Measurements from ENCODE around the gene STPG3.
A peak's percentile ranks its signal among the peaks of the same experiment; 100 is the strongest.

STPG3 gene

GRCh38 chr9:137251194-137251461, at the start of gene STPG3:
TSS of gene STPG3 (plus strand) at chr9:137251286. CDS start at chr9:137251287, 1 bp downstream.
- H3K9me3 Mint-ChIP-seq = no peaks in the 10 kb centered on the region
- peaks cover 4% of the 10 kb centered on the region for H3K4me1 Mint-ChIP-seq (ENCODE audit: low read depth)
- H3K36me3 Mint-ChIP-seq (ENCODE audit: low read depth) = no peaks in the 10 kb centered on the region
- no peaks in the 10 kb centered on the region for H3K27me3 Mint-ChIP-seq (ENCODE audit: low read depth)
- H3K4me3 Mint-ChIP-seq = no peak within 1 kb of the TSS
- no peak for DNase-seq (ENCODE audit: low spot score)
- no peak within 1 kb of the TSS for H3K27ac Mint-ChIP-seq

GRCh38 chr9:137202966-137203365, 48.1 kb upstream of the STPG3 start:
- H3K9me3 Mint-ChIP-seq = no peaks in the 10 kb centered on the region
- H3K27me3 Mint-ChIP-seq (ENCODE audit: low read depth) = no peaks in the 10 kb centered on the region
- H3K36me3 Mint-ChIP-seq (ENCODE audit: low read depth) = peaks cover 9% of the 10 kb centered on the region
- H3K4me3 Mint-ChIP-seq = no peak overlapping the region
- peaks cover 31% of the 10 kb centered on the region for H3K4me1 Mint-ChIP-seq (ENCODE audit: low read depth)
- no peak for DNase-seq (ENCODE audit: low spot score)
- no peak overlapping the region for H3K27ac Mint-ChIP-seq

GRCh38 chr9:137204731-137205125, 46.4 kb upstream of the STPG3 start:
- Mint-ChIP-seq H3K4me3 (peak overlapping the region; percentile 95), H3K27ac (peak overlapping the region; percentile 93), H3K4me1 (ENCODE audit: low read depth) (peaks cover 29% of the 10 kb centered on the region), H3K9me3 (no peaks in the 10 kb centered on the region), H3K27me3 (ENCODE audit: low read depth) (no peaks in the 10 kb centered on the region), H3K36me3 (ENCODE audit: low read depth) (peaks cover 12% of the 10 kb centered on the region)
- no peak for DNase-seq (ENCODE audit: low spot score)

GRCh38 chr9:137205126-137206069, 45.7 kb upstream of the STPG3 start, which contains the start of the genes NDOR1 and TMEM203:
TSS of gene NDOR1 (plus strand) at chr9:137205700. CDS start at chr9:137205778, 78 bp downstream.
TSS of gene TMEM203 (minus strand) at chr9:137205648. CDS start at chr9:137205414, 234 bp downstream.
- H3K27ac Mint-ChIP-seq = peak within 1 kb of the TSS; percentile 93
- H3K4me1 Mint-ChIP-seq (ENCODE audit: low read depth) = peaks cover 29% of the 10 kb centered on the region
- H3K4me3 Mint-ChIP-seq = peak within 1 kb of the TSS; percentile 95
- no peaks in the 10 kb centered on the region for H3K9me3 Mint-ChIP-seq
- no peaks in the 10 kb centered on the region for H3K27me3 Mint-ChIP-seq (ENCODE audit: low read depth)
- DNase-seq (ENCODE audit: low spot score) = peak; percentile 94
- H3K36me3 Mint-ChIP-seq (ENCODE audit: low read depth) = peaks cover 14% of the 10 kb centered on the region

- Mint-ChIP-seq H3K36me3 (ENCODE audit: low read depth) (peaks cover 14% of the 10 kb centered on the region), H3K27me3 (ENCODE audit: low read depth) (no peaks in the 10 kb centered on the region), H3K9me3 (no peaks in the 10 kb centered on the region), H3K4me1 (ENCODE audit: low read depth) (peaks cover 25% of the 10 kb centered on the region), H3K27ac (peak overlapping the region; percentile 92), H3K4me3 (peak overlapping the region; percentile 95)
- DNase-seq (ENCODE audit: low spot score) = no peak
These were observed 44.5 kb upstream of the STPG3 start for GRCh38 chr9:137206602-137207001.

- Mint-ChIP-seq H3K27ac (no peak overlapping the region), H3K4me3 (no peak overlapping the region), H3K4me1 (ENCODE audit: low read depth) (peaks cover 9% of the 10 kb centered on the region), H3K27me3 (ENCODE audit: low read depth) (no peaks in the 10 kb centered on the region), H3K9me3 (no peaks in the 10 kb centered on the region), H3K36me3 (ENCODE audit: low read depth) (peaks cover 15% of the 10 kb centered on the region)
- no peak for DNase-seq (ENCODE audit: low spot score)
These were observed 39.6 kb upstream of the STPG3 start for GRCh38 chr9:137211532-137211931.

- no peaks in the 10 kb centered on the region for H3K9me3 Mint-ChIP-seq
- H3K27me3 Mint-ChIP-seq (ENCODE audit: low read depth) = no peaks in the 10 kb centered on the region
- DNase-seq (ENCODE audit: low spot score) = no peak
- peaks cover 10% of the 10 kb centered on the region for H3K36me3 Mint-ChIP-seq (ENCODE audit: low read depth)
- no peak overlapping the region for H3K4me3 Mint-ChIP-seq
- H3K27ac Mint-ChIP-seq = no peak overlapping the region
- H3K4me1 Mint-ChIP-seq (ENCODE audit: low read depth) = peaks cover 1% of the 10 kb centered on the region
These were observed 38.6 kb upstream of the STPG3 start for GRCh38 chr9:137212520-137212919.

GRCh38 chr9:137213160-137214060, 37.7 kb upstream of the STPG3 start:
- Mint-ChIP-seq H3K9me3 (no peaks in the 10 kb centered on the region), H3K4me1 (ENCODE audit: low read depth) (no peaks in the 10 kb centered on the region), H3K4me3 (no peak overlapping the region), H3K27ac (no peak overlapping the region), H3K27me3 (ENCODE audit: low read depth) (no peaks in the 10 kb centered on the region), H3K36me3 (ENCODE audit: low read depth) (peaks cover 9% of the 10 kb centered on the region)
- DNase-seq (ENCODE audit: low spot score) = no peak

GRCh38 chr9:137214620-137215019, 36.5 kb upstream of the STPG3 start:
- Mint-ChIP-seq H3K27ac (no peak overlapping the region), H3K9me3 (no peaks in the 10 kb centered on the region), H3K36me3 (ENCODE audit: low read depth) (peaks cover 6% of the 10 kb centered on the region), H3K27me3 (ENCODE audit: low read depth) (no peaks in the 10 kb centered on the region), H3K4me1 (ENCODE audit: low read depth) (no peaks in the 10 kb centered on the region), H3K4me3 (no peak overlapping the region)
- no peak for DNase-seq (ENCODE audit: low spot score)

- Mint-ChIP-seq H3K27me3 (ENCODE audit: low read depth) (no peaks in the 10 kb centered on the region), H3K27ac (no peak overlapping the region), H3K4me3 (no peak overlapping the region), H3K36me3 (ENCODE audit: low read depth) (peaks cover 4% of the 10 kb centered on the region), H3K4me1 (ENCODE audit: low read depth) (no peaks in the 10 kb centered on the region), H3K9me3 (no peaks in the 10 kb centered on the region)
- no peak for DNase-seq (ENCODE audit: low spot score)
These were observed 35.7 kb upstream of the STPG3 start for GRCh38 chr9:137215196-137215986.

- Mint-ChIP-seq H3K36me3 (ENCODE audit: low read depth) (peaks cover 4% of the 10 kb centered on the region), H3K4me1 (ENCODE audit: low read depth) (no peaks in the 10 kb centered on the region), H3K27ac (no peak overlapping the region), H3K9me3 (no peaks in the 10 kb centered on the region), H3K27me3 (ENCODE audit: low read depth) (no peaks in the 10 kb centered on the region), H3K4me3 (no peak overlapping the region)
- DNase-seq (ENCODE audit: low spot score) = no peak
These were observed 34.7 kb upstream of the STPG3 start for GRCh38 chr9:137216188-137216965.

GRCh38 chr9:137217276-137218211, 33.5 kb upstream of the STPG3 start:
- Mint-ChIP-seq H3K36me3 (ENCODE audit: low read depth) (peaks cover 4% of the 10 kb centered on the region), H3K4me3 (no peak overlapping the region)

More at GRCh38 chr9:137217276-137218211, 33.5 kb upstream of the STPG3 start:
- H3K27ac Mint-ChIP-seq = no peak overlapping the region
- no peaks in the 10 kb centered on the region for H3K4me1 Mint-ChIP-seq (ENCODE audit: low read depth)
- no peaks in the 10 kb centered on the region for H3K9me3 Mint-ChIP-seq
- no peaks in the 10 kb centered on the region for H3K27me3 Mint-ChIP-seq (ENCODE audit: low read depth)
- no peak for DNase-seq (ENCODE audit: low spot score)

Measured in T-helper 2 cell treated with Interferon-gamma antibody and Interleukin-4, amounts not matched to agents 5 μg/mL and 100 μg/mL, for 36 hours (primary cell).